BLaER1 treated with 17β-estradiol and CSF1 and Interleukin-3, amounts not matched to agents 10 nM and 100 nM (cell line): Measurements from ENCODE around the gene CUX1.
A peak's percentile ranks its signal among the peaks of the same experiment; 100 is the strongest.
"Not testable (repeated sequence)": the region's sequence is repeated elsewhere in the genome, so short reads cannot be mapped to it uniquely, and the experiment has no call there.

Source experiments
- H3K27ac ChIP-seq, 11 experiments: shearing (Covaris generic); formaldehyde crosslinking; 2 replicates each; pipeline ENCODE4 v1.8.1; 2022
- H3K27me3 ChIP-seq, 11 experiments: shearing (Covaris generic); formaldehyde crosslinking; 2 replicates each; pipeline ENCODE4 v1.8.1; 2022
- H3K36me3 ChIP-seq, 11 experiments: shearing (Covaris generic); formaldehyde crosslinking; 2 replicates each; pipeline ENCODE4 v1.8.1; 2022
- H3K4me1 ChIP-seq, 10 experiments: shearing (Covaris generic); formaldehyde crosslinking; 2 replicates each; pipeline ENCODE4 v1.8.1; 2022
- H3K4me2 ChIP-seq, 11 experiments: shearing (Covaris generic); formaldehyde crosslinking; 2 replicates each; pipeline ENCODE4 v1.8.1; 2022
- H3K4me3 ChIP-seq, 10 experiments: shearing (Covaris generic); formaldehyde crosslinking; 2 replicates each; pipeline ENCODE4 v1.8.1; 2022
- H3K9ac ChIP-seq, 11 experiments: shearing (Covaris generic); formaldehyde crosslinking; 2 replicates each; pipeline ENCODE4 v1.8.1; 2022
- H3K9me3 ChIP-seq, 11 experiments: shearing (Covaris generic); formaldehyde crosslinking; replicated peaks in 1 of 11; 2 replicates each; pipeline ENCODE4 v1.8.1; 2022
- H4K20me1 ChIP-seq, 11 experiments: shearing (Covaris generic); formaldehyde crosslinking; 2 replicates each; pipeline ENCODE4 v1.8.1; 2022
- Cebpa-rat ChIP-seq, 11 experiments: shearing (Covaris generic); IDR thresholded peaks; 2 replicates each; pipeline ENCODE4 v1.8.1; 2022

Gene CUX1

GRCh38 chr7:101917566-101917965, 100.1 kb downstream of the CUX1 start:
- no peak overlapping the region for H3K9ac ChIP-seq
- no peak overlapping the region; a peak in 2 of 22 replicates for H3K4me2 ChIP-seq
- 0 out of 22 replicates have a peak overlapping the region, but pooled peaks of 1 of the 11 experiments have one; percentile 8 for H3K27ac ChIP-seq
- H3K4me1 ChIP-seq: peaks cover 24 to 68% (median 60%) of the 10 kb centered on the region in 10 experiments
- no peak for TF ChIP-seq Cebpa-rat (IDR thresholded peaks at IDR 0.05)
- H3K36me3 ChIP-seq: peaks cover 53 to 79% (median 72%) of the 10 kb centered on the region in 11 experiments
- no peaks in the 10 kb centered on the region for H3K27me3 ChIP-seq
- H4K20me1 ChIP-seq: peaks cover 23 to 97% (median 72%) of the 10 kb centered on the region in 11 experiments; a peak in 20 of 22 replicates
- no peaks in the 10 kb centered on the region for H3K9me3 ChIP-seq
- H3K4me3 ChIP-seq: no peak overlapping the region

GRCh38 chr7:101918426-101918825, 101.0 kb downstream of the CUX1 start:
- H3K9ac ChIP-seq: no peak overlapping the region

GRCh38 chr7:101919363-101920115, 102.1 kb downstream of the CUX1 start:
- TF ChIP-seq Cebpa-rat (IDR thresholded peaks at IDR 0.05): no peak
- peaks cover 28 to 100% (median 76%) of the 10 kb centered on the region in 11 experiments; a peak in 20 of 22 replicates for H4K20me1 ChIP-seq
- H3K4me2 ChIP-seq: no peak overlapping the region
- H3K9ac ChIP-seq: no peak overlapping the region
- no peak overlapping the region for H3K4me3 ChIP-seq
- no peaks in the 10 kb centered on the region for H3K9me3 ChIP-seq
- peaks cover 53 to 97% (median 87%) of the 10 kb centered on the region in 11 experiments for H3K36me3 ChIP-seq
- peaks cover 28 to 70% (median 60%) of the 10 kb centered on the region in 10 experiments for H3K4me1 ChIP-seq
- H3K27ac ChIP-seq: 0 out of 22 replicates have a peak overlapping the region, but pooled peaks of 1 of the 11 experiments have one; percentile 27
- no peaks in the 10 kb centered on the region for H3K27me3 ChIP-seq

More at GRCh38 chr7:101918426-101918825, 101.0 kb downstream of the CUX1 start:
- H3K27ac ChIP-seq: peak overlapping the region in 1 of 11 experiments; percentile 8; a peak in 1 of 22 replicates
- no peak overlapping the region for H3K4me3 ChIP-seq
- H3K27me3 ChIP-seq: no peaks in the 10 kb centered on the region
- H3K4me1 ChIP-seq: peaks cover 24 to 68% (median 59%) of the 10 kb centered on the region in 10 experiments
- H3K9me3 ChIP-seq: no peaks in the 10 kb centered on the region
- no peak for TF ChIP-seq Cebpa-rat (IDR thresholded peaks at IDR 0.05)
- H3K36me3 ChIP-seq: peaks cover 53 to 87% (median 78%) of the 10 kb centered on the region in 11 experiments
- H3K4me2 ChIP-seq: 0 out of 22 replicates have a peak overlapping the region, but pooled peaks of 4 of the 11 experiments have one; percentile 4 to 15 (median 10)
- H4K20me1 ChIP-seq: peaks cover 21 to 97% (median 72%) of the 10 kb centered on the region in 11 experiments; a peak in 20 of 22 replicates

GRCh38 chr7:101921061-101921460, 103.6 kb downstream of the CUX1 start:
- Histone ChIP-seq H3K27me3 (no peaks in the 10 kb centered on the region), H4K20me1 (peaks cover 20 to 98% (median 72%) of the 10 kb centered on the region in 11 experiments; a peak in 20 of 22 replicates), H3K36me3 (peaks cover 39 to 90% (median 79%) of the 10 kb centered on the region in 11 experiments)

GRCh38 chr7:101921546-101922489, 104.4 kb downstream of the CUX1 start:
- H3K4me3 ChIP-seq, H3K27ac ChIP-seq, H3K9me3 ChIP-seq, H3K4me2 ChIP-seq, H3K27me3 ChIP-seq: not testable (repeated sequence)
- Histone ChIP-seq H3K36me3 (peaks cover 32 to 89% (median 78%) of the 10 kb centered on the region in 11 experiments), H4K20me1 (peaks cover 20 to 90% (median 65%) of the 10 kb centered on the region in 11 experiments; a peak in 20 of 22 replicates), H3K9ac (0 out of 22 replicates have a peak overlapping the region, but pooled peaks of 1 of the 11 experiments have one; percentile 11), H3K4me1 (peaks cover 39 to 70% (median 54%) of the 10 kb centered on the region in 10 experiments)

More at GRCh38 chr7:101921061-101921460, 103.6 kb downstream of the CUX1 start:
- no peak for TF ChIP-seq Cebpa-rat (IDR thresholded peaks at IDR 0.05)
- Histone ChIP-seq H3K9ac (no peak overlapping the region), H3K4me3 (no peak overlapping the region), H3K9me3 (no peaks in the 10 kb centered on the region), H3K27ac (no peak overlapping the region), H3K4me1 (peaks cover 33 to 67% (median 55%) of the 10 kb centered on the region in 10 experiments), H3K4me2 (no peak overlapping the region)

GRCh38 chr7:101922631-101923601, 105.5 kb downstream of the CUX1 start:
- Histone ChIP-seq H3K4me1 (peaks cover 49 to 73% (median 61%) of the 10 kb centered on the region in 10 experiments), H3K27me3 (no peaks in the 10 kb centered on the region), H3K27ac (peak overlapping the region in 4 of 11 experiments; percentile 20 to 49 (median 28); a peak in 4 of 22 replicates), H3K4me3 (no peak overlapping the region), H3K36me3 (peaks cover 21 to 78% (median 67%) of the 10 kb centered on the region in 11 experiments), H3K4me2 (peak overlapping the region in 10 of 11 experiments; percentile 11 to 67 (median 46); a peak in 14 of 22 replicates), H3K9me3 (no peaks in the 10 kb centered on the region), H3K9ac (peak overlapping the region in 4 of 11 experiments; percentile 10 to 41 (median 16); a peak in 3 of 22 replicates), H4K20me1 (peaks cover 20 to 79% (median 57%) of the 10 kb centered on the region in 11 experiments; a peak in 20 of 22 replicates)
- no peak for TF ChIP-seq Cebpa-rat (IDR thresholded peaks at IDR 0.05)

- Histone ChIP-seq H3K9me3 (no peaks in the 10 kb centered on the region), H3K9ac (peak overlapping the region in 5 of 11 experiments; percentile 3 to 41 (median 22); a peak in 5 of 22 replicates), H3K4me1 (peaks cover 50 to 73% (median 66%) of the 10 kb centered on the region in 10 experiments), H4K20me1 (peaks cover 20 to 73% (median 57%) of the 10 kb centered on the region in 11 experiments; a peak in 20 of 22 replicates), H3K4me2 (peak overlapping the region; percentile 11 to 67 (median 39); a peak in 16 of 22 replicates), H3K36me3 (peaks cover 14 to 72% (median 60%) of the 10 kb centered on the region in 11 experiments), H3K4me3 (no peak overlapping the region), H3K27me3 (no peaks in the 10 kb centered on the region), H3K27ac (peak overlapping the region in 8 of 11 experiments; percentile 11 to 49 (median 32); a peak in 10 of 22 replicates)
- TF ChIP-seq Cebpa-rat (IDR thresholded peaks at IDR 0.05): no peak
Observed at GRCh38 chr7:101923602-101923985, 106.2 kb downstream of the CUX1 start.
